ENCODE results near the gene THAP6. TPM values are rescaled to one million over a fixed set of nuclear protein-coding genes. Genes with fewer than 3 reads are reported as not detected.

Gene THAP6
- total and polyA plus RNA-seq, 2 donors (not counting 3 experiments of a cell fraction or from before 2014, with no cell fraction given), result 2.1 to 6.8 TPM

DNA sequence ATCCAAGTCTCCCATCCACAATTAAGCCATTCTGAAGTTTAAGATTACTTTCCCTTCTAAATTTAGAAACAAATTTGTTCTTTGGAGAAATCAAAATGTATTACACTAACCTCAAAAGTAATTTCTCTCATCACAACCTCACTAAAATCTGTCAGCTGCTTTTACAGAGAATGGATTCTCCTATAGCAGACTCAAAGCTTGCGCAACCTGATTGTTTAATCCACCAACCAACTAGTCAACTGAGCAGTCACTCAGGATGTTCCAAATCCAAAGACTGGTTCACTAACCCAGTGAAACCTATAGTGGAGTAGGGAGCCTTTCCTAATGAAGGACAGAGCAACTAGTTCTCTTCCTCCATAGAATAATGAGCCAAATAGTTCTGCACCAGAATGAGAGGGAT lies 44.4 kb upstream of the THAP6 start:
- CTCF ChIA-PET, result interaction anchor here (0.6 to 1.4 kb wide), 2 partner anchors 20 to 36 kb away, joined by 3 to 4 read pairs; no protein-coding TSS in a partner anchor
- Histone ChIP-seq H3K36me3 (ENCODE audit: control insufficient read depth in 2 of 2, extremely low read depth in 1 of 2, insufficient read depth in 2 of 2, low read length in 2 of 2) (no peaks in the 10 kb centered on the region), H3K9ac (replicated peaks; ENCODE audit: extremely low read depth, insufficient read depth, low read length) (no peak overlapping the region), H2AFZ (ENCODE audit: low read depth, low read length) (no peak overlapping the region), H3K4me2 (ENCODE audit: insufficient read depth, low read length) (no peak overlapping the region), H3K9me3 (replicated peaks; ENCODE audit: control insufficient read depth, insufficient read depth, low read length) (no peaks in the 10 kb centered on the region), H3K27ac (ENCODE audit: insufficient read depth, low read depth, low read length) (no peak overlapping the region), H3K9me1 (replicated peaks; ENCODE audit: control insufficient read depth, extremely low read depth, insufficient read depth, low read length) (no peaks in the 10 kb centered on the region), H3K27me3 (ENCODE audit: control insufficient read depth in 2 of 2, insufficient read depth in 2 of 2, low read length in 2 of 2) (no peaks in the 10 kb centered on the region), H4K20me1 (replicated peaks; ENCODE audit: control insufficient read depth, extremely low read depth, insufficient read depth, low read length) (no peaks in the 10 kb centered on the region), H3K4me3 (replicated peaks in 1 of 3; ENCODE audit: insufficient read depth in 1 of 3, low read depth in 1 of 3, low read length in 3 of 3) (no peak overlapping the region), H3K4me1 (ENCODE audit: control insufficient read depth, extremely low read depth, insufficient read depth, low read length) (no peaks in the 10 kb centered on the region), H3K79me2 (ENCODE audit: control insufficient read depth, insufficient read depth, low read length) (no peaks in the 10 kb centered on the region)
- BruUV-seq (replicated peaks), result no TSS peak
- FAIRE-seq (no peak), DNase-seq (ENCODE audit: low read depth, low spot score) (no peak)
- POLR2A ChIA-PET, result no interaction called here
- intact Hi-C loops (cut with micrococcal nuclease) (loop anchor here (10.0 kb wide), 1 partner anchor 595 kb away; no protein-coding TSS in a partner anchor), dilution Hi-C loops (cut with MboI; ENCODE audit: extremely low pct_ligation_motif_present, low sequenced_read_pairs) (no loop called here)
- no peak for TF ChIP-seq FOS (IDR thresholded peaks at IDR 0.05; ENCODE audit: borderline replicate concordance, insufficient read depth, low read length)
- no peak for TF ChIP-seq EZH2 (IDR thresholded peaks at IDR 0.05; ENCODE audit: borderline replicate concordance, low read depth, low read length, severe bottlenecking)
- no peak for TF ChIP-seq MYC (IDR thresholded peaks at IDR 0.05; ENCODE audit: low read depth, low read length)
- TF ChIP-seq, protein P1, sequence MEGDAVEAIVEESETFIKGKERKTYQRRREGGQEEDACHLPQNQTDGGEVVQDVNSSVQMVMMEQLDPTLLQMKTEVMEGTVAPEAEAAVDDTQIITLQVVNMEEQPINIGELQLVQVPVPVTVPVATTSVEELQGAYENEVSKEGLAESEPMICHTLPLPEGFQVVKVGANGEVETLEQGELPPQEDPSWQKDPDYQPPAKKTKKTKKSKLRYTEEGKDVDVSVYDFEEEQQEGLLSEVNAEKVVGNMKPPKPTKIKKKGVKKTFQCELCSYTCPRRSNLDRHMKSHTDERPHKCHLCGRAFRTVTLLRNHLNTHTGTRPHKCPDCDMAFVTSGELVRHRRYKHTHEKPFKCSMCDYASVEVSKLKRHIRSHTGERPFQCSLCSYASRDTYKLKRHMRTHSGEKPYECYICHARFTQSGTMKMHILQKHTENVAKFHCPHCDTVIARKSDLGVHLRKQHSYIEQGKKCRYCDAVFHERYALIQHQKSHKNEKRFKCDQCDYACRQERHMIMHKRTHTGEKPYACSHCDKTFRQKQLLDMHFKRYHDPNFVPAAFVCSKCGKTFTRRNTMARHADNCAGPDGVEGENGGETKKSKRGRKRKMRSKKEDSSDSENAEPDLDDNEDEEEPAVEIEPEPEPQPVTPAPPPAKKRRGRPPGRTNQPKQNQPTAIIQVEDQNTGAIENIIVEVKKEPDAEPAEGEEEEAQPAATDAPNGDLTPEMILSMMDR (IDR thresholded peaks at IDR 0.05; ENCODE audit: extremely low read depth in 1 of 2, insufficient read depth in 1 of 2, low read depth in 1 of 2, low read length in 2 of 2), result no peak
- no peak for TF ChIP-seq MAX (IDR thresholded peaks at IDR 0.05; ENCODE audit: insufficient read depth, insufficient read length)
- no peak for TF ChIP-seq GATA2 (IDR thresholded peaks at IDR 0.05; ENCODE audit: insufficient read depth, insufficient read length, low read depth, low read length)
- TF ChIP-seq JUN (IDR thresholded peaks at IDR 0.05; ENCODE audit: borderline replicate concordance, insufficient read depth, insufficient read length, low read depth), result no peak

Measured in endothelial cell of umbilical vein (primary cell).